Measurements from ENCODE around the gene DLGAP1.
"Not testable (repeated sequence)": the region's sequence is repeated elsewhere in the genome, so short reads cannot be mapped to it uniquely, and the experiment has no call there.

Gene DLGAP1

GRCh38 chr18:3478262-3478978 lies 976.7 kb downstream of the DLGAP1 start:
- no peak for DNase-seq

DNA sequence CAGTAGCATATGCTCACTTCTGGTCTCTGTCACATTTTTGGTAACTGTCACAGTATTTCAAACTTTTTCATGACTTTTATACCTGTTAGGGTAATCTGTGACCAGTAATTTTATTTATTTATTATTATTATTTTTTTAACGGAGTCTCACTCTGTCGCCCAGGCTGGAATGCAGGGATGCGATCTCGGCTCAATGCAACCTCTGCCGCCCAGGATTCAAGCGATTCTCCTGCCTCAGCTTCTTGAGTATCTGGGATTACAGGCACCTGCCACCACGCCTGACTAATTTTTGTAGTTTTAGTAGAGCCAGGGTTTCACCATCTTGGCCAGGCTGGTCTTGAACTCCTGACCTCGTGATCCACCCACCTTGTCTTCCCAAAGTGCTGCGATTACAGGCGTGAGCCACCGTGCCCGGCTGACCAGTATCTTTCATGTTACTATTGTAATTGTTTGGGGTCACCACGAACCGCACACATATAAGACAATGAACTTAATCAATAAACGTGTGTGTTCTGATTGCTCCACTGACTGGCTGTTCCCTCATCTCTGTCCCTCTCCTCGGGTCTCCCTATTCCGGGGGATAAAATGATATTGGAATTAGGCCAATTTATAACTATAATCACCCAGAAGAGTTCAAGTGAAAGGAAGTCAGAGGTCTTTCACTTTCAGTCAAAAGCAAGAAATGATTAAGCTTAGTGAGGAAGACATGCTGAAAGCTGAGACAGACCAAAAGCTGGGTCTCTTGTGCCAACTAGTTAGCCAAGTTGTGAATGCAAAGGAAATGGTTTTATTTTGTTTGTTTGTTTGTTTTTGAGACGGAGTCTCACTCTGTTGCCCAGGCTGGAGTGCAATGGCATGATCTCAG lies 982.2 kb downstream of the DLGAP1 start:
- DNase-seq, result peak; percentile 8

- not testable (repeated sequence) for DNase-seq
Measured at GRCh38 chr18:3472121-3472520, 983.0 kb downstream of the DLGAP1 start.

DNA sequence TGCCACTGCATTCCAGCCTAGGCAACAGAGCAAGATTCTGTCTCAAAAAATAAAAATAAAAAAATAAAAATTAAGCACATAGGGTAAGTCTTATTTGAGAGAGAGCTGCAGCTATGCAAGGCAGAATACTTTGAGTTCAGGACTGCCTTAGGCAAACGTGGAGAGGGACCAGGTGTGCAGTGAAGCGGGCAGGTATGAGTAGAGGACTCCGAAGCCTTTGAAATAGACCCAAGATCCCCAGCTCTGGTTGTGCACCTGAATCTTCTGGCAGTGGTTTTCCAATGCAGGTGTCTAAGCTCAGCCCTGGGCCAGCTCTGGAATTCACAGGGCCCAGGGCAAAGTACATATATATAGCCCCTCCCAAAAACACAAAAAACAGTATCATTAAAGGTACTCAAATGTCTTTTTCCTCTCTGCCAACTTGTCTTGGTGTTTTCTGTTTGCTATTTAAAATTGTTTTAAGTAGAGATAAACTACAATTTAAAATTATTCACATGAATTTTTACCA lies 983.9 kb downstream of the DLGAP1 start:
- DNase-seq, result no peak

DNA sequence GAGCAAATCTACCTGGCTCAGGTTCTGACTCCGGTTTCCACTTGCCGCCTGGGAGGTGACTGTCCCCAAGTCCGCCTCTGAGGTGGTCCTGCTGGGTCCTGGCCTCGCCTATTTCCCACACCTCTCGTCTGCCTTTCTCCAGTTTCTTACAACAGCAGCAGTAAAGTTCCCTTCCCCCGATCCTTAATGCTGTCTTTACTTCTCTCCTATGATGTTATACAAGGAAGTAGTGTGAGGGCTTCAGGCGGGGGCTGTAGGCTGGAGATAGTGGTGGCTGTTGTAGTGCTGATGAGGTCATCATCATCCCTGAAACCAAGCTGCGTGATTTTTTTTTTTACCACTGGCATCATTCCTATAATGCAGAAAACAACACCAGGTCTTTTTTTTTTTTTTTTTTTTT lies 986.3 kb downstream of the DLGAP1 start:
- no peak for DNase-seq

DNA sequence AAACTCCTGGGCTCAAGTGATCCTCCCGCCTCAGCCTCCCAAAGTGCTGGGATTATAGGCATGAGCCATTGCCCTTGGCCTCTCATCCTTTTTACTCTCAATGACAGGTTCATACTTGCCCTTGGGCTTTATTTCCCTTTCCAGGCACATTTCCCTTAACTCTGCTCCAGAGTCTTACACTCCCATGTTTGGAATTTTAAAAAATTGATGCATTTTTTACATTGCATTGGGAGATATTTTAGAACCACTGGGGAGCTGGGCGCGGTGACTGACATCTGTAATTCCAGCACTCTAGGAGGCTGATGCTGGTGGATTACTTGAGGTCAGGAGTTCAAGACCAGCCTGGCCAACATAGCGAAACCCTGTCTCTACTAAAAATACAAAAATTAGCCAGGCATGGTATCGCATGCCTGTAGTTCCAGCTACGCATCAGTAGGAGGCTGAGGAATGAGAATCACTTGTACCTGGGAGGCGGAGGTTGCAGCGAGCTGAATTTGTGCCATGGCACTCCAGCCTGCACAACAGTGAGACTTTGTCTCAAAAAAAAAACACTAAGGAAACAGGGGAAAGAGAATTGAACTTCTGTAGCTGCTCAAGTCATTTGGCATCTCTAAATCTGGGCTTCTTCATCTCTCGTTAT lies 986.9 kb downstream of the DLGAP1 start:
- DNase-seq, result no peak

GRCh38 chr18:3466872-3467271 lies 988.2 kb downstream of the DLGAP1 start:
- DNase-seq, result no peak

- DNase-seq, result no peak
Measured at GRCh38 chr18:3466045-3466444, 989.1 kb downstream of the DLGAP1 start.

DNA sequence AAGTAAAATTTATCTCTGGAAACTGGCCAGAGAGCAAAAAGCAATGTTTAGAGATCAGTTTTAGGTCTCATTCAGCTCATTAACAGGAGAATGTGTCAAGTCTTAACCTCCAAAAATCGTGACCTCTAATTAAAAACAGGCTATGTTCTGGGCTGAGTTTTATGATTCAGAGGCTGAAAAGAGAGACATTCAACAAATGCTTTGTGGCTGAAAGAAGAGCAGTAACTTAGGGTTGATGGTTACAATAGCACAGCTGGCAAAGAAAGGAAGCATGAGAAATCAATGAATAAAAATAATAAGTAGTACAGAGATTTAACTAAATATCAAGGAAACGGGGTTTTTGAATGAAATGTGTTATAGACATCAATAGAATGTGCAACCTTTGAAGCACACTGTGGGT lies 992.1 kb downstream of the DLGAP1 start:
- no peak for DNase-seq

DNA sequence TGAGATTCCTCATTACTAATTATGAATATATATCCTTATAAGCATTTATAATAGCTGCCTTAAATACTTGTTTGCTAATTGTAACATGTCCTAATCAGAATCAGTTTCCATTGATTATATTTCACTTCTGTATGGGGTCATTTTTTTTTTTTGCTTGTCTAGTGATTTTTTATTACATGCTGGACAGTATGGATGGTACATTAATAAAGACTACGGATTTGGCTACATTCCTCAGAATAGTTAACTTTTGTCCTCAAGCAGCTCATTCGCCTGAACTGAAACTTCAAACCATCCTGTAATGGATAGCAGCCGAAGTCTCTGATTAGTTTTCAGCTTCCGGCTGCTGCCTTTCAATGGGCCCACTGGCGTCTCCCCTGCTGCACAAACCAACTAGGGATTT lies 993.4 kb downstream of the DLGAP1 start:
- no peak for DNase-seq

DNA sequence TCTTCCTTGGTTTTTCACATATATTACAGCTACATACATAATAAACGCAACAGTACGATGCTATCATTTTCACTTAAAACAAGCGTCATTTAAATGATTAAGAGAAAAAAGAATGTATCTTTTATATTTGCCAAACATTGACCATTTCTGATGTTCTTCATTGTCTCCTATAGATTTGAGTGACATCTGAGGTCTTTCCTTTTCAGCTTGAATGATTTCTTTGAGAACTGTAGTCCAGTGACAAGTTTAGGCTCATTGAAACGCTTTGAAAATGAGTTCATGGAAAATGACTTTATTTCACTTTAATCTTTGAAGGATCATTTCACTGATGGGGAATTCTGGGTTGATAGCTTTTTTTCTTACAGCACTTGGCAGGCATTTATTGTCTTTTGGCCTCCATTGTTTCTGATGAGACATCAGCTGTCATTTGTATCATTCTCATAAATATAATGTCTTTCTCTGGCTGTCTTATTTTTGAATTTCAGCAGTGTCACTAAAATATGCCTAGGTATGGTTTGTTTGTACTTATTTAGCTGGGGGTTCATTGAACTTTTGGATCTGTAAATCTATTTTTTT lies 994.2 kb downstream of the DLGAP1 start:
- DNase-seq, result no peak

DNA sequence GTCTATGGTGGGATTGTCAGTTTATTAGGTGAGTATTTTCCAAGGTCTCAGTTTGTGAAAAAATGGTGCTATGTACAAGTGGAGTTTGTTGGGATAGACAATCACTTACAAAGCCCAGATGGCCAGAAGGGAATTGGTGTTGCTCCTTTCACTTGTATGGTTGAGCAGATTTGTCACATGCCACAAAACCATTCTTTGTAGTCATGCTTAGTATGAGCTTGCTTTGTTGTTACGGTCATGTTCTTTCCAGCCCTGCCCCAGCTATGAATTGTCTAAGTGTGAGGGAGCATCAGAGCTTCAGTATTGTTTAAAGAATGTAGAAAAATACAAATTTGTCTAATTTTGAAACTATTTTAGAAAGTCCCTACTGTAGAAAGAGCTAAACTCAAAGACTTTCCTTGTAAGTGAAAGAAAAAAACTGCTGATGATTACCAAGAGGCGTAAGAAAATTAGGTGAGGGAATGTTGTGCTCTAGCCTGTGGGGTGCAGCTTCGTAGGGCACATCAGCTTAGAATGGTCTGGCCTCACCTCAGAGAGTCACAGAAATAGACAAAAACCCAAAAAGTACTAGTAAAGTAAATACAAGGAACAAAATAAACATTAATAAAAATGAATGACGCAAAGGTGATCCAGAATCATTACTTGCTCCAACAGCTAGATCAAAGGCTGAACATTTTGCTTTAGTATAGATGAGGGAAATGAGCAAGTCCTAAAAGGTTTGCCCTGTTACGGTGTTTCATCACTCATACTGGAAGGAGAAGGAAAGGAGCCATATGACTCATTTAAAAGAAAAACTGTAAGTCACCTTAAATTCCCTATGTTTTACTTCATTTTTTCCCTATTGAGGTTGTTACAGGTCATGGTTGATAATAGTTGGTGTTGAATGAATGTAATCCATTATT lies 995.9 kb downstream of the DLGAP1 start:
- DNase-seq, result peak; percentile 25

GRCh38 chr18:3458378-3458777 lies 996.7 kb downstream of the DLGAP1 start:
- DNase-seq, result peak; percentile 54

- no peak for DNase-seq
Measured at GRCh38 chr18:3457261-3457724, 997.8 kb downstream of the DLGAP1 start.

DNA sequence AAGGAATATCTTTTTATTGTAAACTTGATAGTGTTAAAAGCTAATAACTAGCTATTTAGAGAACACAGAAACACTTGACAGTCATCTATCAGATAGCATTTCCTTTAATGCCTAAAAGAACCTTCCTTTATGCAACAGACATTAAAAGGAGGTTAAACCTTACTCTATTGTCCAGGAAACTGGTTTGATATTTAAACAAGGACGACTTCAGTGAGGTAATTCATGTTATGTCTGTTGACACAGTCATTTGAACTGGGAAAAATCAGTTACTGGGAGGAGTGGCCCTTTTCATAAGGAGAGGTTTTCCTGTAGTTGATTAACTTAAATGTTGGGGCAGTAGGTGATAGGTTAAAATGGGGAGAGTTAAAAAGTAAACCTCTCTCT lies 998.4 kb downstream of the DLGAP1 start:
- no peak for DNase-seq

DNA sequence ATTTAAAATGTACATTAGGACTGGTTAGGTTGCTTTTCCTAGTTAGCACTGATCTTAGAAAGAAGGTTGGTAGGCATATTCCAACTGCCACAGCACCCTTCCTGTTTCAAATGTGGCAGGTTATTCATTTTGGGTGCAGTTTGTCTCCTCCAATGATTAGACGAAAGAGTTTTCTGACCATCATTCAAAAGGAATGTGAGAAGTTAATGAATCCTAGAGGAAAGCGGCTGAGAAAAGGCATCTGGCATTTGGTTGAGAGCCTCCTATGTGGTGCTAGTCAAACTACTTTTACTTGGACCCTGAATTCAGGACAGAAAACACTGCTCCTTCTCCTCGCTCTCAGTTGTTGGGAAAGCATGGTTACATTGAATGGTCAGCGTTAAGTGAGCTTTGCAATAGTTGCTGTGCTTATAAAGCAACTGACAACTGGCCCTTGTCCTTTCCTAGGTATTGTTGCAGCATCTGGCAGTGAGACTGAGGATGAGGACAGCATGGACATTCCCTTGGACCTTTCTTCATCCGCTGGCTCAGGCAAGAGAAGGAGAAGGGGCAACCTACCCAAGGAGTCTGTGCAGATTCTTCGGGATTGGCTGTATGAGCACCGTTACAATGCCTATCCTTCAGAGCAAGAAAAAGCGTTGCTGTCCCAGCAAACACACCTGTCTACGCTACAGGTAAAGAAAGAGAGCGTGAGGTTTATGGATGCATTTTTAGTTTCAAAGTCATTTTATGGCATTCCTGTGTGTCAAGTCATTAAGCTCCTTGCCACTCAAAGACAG lies 999.0 kb downstream of the DLGAP1 start:
- DNase-seq, result no peak

DNA sequence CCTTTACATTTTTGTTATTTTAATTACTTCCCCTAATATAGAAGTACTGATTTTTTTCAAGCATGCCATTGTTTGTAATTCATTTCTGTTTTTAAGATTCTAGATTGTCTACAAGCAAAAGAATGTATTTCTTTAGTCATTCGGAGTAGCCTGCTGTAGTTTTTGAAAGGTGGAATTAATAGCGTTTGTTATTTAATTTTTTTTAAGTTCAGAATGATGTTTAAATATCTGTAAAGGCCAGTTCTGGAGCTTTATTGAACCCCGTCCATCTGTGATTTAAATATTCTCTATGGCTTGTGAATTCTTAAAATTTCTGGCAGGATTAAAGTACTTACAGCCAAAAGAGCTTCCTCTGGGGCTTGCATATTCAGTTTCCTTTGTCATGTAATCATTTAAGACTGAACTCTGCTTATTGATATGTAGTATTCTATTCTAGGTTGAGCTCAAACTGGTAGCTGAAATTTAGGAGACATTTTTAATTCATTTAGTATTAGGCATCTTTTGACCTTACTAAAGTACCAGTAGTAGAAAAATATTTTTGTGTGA lies 999.9 kb downstream of the DLGAP1 start:
- DNase-seq, result no peak

GRCh38 chr18:3454365-3455089 lies 1000.6 kb downstream of the DLGAP1 start:
- peak; percentile 66 for DNase-seq

- peak; percentile 59 for DNase-seq
Measured at GRCh38 chr18:3453540-3454364, 1001.4 kb downstream of the DLGAP1 start.

Data from CD4-positive, alpha-beta T cell treated with Interleukin-21 for 1 hour (primary cell).